ENCODE results near the gene EXD3.

EXD3 gene

GRCh38 chr9:137314561-137315560 is 108.1 kb downstream of the EXD3 start:
- no peak for DNase-seq

GRCh38 chr9:137313956-137314560 is 108.9 kb downstream of the EXD3 start:
- DNase-seq, result no peak

GRCh38 chr9:137313326-137313936 is 109.5 kb downstream of the EXD3 start:
- no peak for DNase-seq

GRCh38 chr9:137312852-137313325 is 110.1 kb downstream of the EXD3 start:
- DNase-seq, result no peak

GRCh38 chr9:137311986-137312851 is 110.7 kb downstream of the EXD3 start:
- no peak for DNase-seq

GRCh38 chr9:137311171-137311985 is 111.6 kb downstream of the EXD3 start:
- DNase-seq, result no peak

- no peak for DNase-seq
Measured at GRCh38 chr9:137310189-137311052, 112.5 kb downstream of the EXD3 start.

- DNase-seq, result no peak
Measured at GRCh38 chr9:137309368-137310188, 113.4 kb downstream of the EXD3 start.

GRCh38 chr9:137308057-137308619 is 114.8 kb downstream of the EXD3 start:
- DNase-seq, result no peak

- no peak for DNase-seq
Measured at GRCh38 chr9:137307255-137308056, 115.5 kb downstream of the EXD3 start.

GRCh38 chr9:137306850-137307254 is 116.1 kb downstream of the EXD3 start:
- DNase-seq, result no peak

GRCh38 chr9:137306066-137306849 is 116.7 kb downstream of the EXD3 start:
- DNase-seq, result no peak

- DNase-seq, result no peak
Measured at GRCh38 chr9:137305798-137306065, 117.2 kb downstream of the EXD3 start.

GRCh38 chr9:137305060-137305797 is 117.7 kb downstream of the EXD3 start:
- DNase-seq, result no peak

GRCh38 chr9:137304383-137305059 is 118.4 kb downstream of the EXD3 start:
- no peak for DNase-seq

- no peak for DNase-seq
Measured at GRCh38 chr9:137303893-137304382, 119.0 kb downstream of the EXD3 start.

Data from NCI-H748 treated with DMSO at 0.1 percent for 48 hours (cell line).